Keratinocyte (primary cell): ENCODE data around the gene DGCR6L. TPM values are rescaled to one million over a fixed set of nuclear protein-coding genes. Genes with fewer than 3 reads are reported as not detected.
"Not testable (repeated sequence)": the region's sequence is repeated elsewhere in the genome, so short reads cannot be mapped to it uniquely, and the experiment has no call there.

ENCODE experiments used
- DNase-seq: peaks from one replicate; pipeline ENCODE4 v3.0.0-alpha.2; 2011; ENCODE audit warnings: low read depth, missing footprints, low spot score
- FAIRE-seq: peaks from 2 replicates; lab custom pipeline; 2011; peaks lifted over from hg19 to GRCh38; lab: Jason Lieb, UNC
- H2AFZ ChIP-seq: 2 replicates; pipeline ENCODE4 v1.6.0; 2012; ENCODE audit warnings: low read length, control low read depth, inconsistent platforms; ENCODE audit not compliant: control insufficient read depth
- H3K27ac ChIP-seq: 2 replicates; pipeline ENCODE4 v1.5.1; 2011; ENCODE audit warnings: low read length; ENCODE audit not compliant: control insufficient read depth, insufficient read depth
- H3K27me3 ChIP-seq: 3 replicates; pipeline ENCODE4 v1.6.0; 2011; ENCODE audit warnings: low read length; ENCODE audit not compliant: control insufficient read depth, insufficient read depth; ENCODE audit errors: extremely low read depth
- H3K36me3 ChIP-seq, 2 experiments: 2 replicates in 1 of 2; 3 replicates in 1 of 2; pipeline ENCODE4 v1.5.1; 2011; ENCODE audit warnings: low read length in 2 of 2, mild to moderate bottlenecking in 1 of 2; ENCODE audit not compliant: control insufficient read depth in 2 of 2, insufficient read depth in 2 of 2; ENCODE audit errors: extremely low read depth in 1 of 2
- H3K4me1 ChIP-seq: 3 replicates; pipeline ENCODE4 v1.5.1; 2011; ENCODE audit warnings: low read length; ENCODE audit not compliant: control insufficient read depth, insufficient read depth; ENCODE audit errors: extremely low read depth
- H3K4me2 ChIP-seq: 3 replicates; pipeline ENCODE4 v1.6.0; 2011; ENCODE audit warnings: low read depth, low read length; ENCODE audit not compliant: control insufficient read depth, insufficient read depth; ENCODE audit errors: extremely low read depth
- H3K4me3 ChIP-seq, 3 experiments: fragments of 200-600 bp in 1 of 3; sonication (generic) in 1 of 3; 2 replicates in 2 of 3; 3 replicates in 1 of 3; pipeline ENCODE4 v1.5.1; 2011 to 2016; ENCODE audit warnings: low read length in 3 of 3, mild to moderate bottlenecking in 3 of 3, control low read depth in 2 of 3, inconsistent platforms in 1 of 3, low read depth in 1 of 3, mixed read lengths in 1 of 3, mixed run types in 1 of 3, moderate library complexity in 1 of 3; ENCODE audit not compliant: control insufficient read depth in 2 of 3, insufficient read depth in 2 of 3; ENCODE audit errors: extremely low read depth in 1 of 3
- H3K79me2 ChIP-seq: 2 replicates; pipeline ENCODE4 v1.6.0; 2012; ENCODE audit warnings: low read length; ENCODE audit not compliant: control insufficient read depth, insufficient read depth
- H3K9ac ChIP-seq: 3 replicates; pipeline ENCODE4 v1.6.0; 2011; ENCODE audit warnings: low read length; ENCODE audit not compliant: control insufficient read depth, insufficient read depth; ENCODE audit errors: extremely low read depth
- H3K9me1 ChIP-seq: 3 replicates; pipeline ENCODE4 v1.6.0; 2011; ENCODE audit warnings: low read length; ENCODE audit not compliant: control insufficient read depth, insufficient read depth; ENCODE audit errors: extremely low read depth
- H3K9me3 ChIP-seq: 2 replicates; pipeline ENCODE4 v1.5.1; 2012; ENCODE audit warnings: low read depth, low read length; ENCODE audit not compliant: control insufficient read depth
- H4K20me1 ChIP-seq: 3 replicates; pipeline ENCODE4 v1.6.0; 2011; ENCODE audit warnings: low read length; ENCODE audit not compliant: control insufficient read depth, insufficient read depth; ENCODE audit errors: extremely low read depth
- dilution Hi-C: fragments of 300-500 bp; cut with MboI; formaldehyde crosslinking; loops from one replicate; pipeline ENCODE4 v1.7.0; 2020; ENCODE audit warnings: low sequenced_read_pairs; ENCODE audit not compliant: extremely low pct_ligation_motif_present
- polyA plus RNA-seq, 5 experiments: library from polyadenylated mRNA; depleted of rRNA in 3 of 5; stranded (reverse) in 3 of 5; stranded (forward) in 1 of 5; unstranded in 1 of 5; fragments of >200 nt; gene quantifications; 1 replicate in 1 of 5; 2 replicates in 3 of 5; 3 replicates in 1 of 5; pipeline versions ENCODE4 v1.2.1 to v1.2.3, GENCODE V29; 2011 to 2012; ENCODE audit warnings: missing spikeins in 2 of 5, low read depth in 1 of 5, low replicate concordance in 1 of 5
- TF ChIP-seq, protein P1 (sequence below), 3 experiments: IDR thresholded peaks in 1 of 3; conservative IDR thresholded peaks in 1 of 3; optimal IDR thresholded peaks in 1 of 3; 2 replicates in 2 of 3; 3 replicates in 1 of 3; pipeline versions ENCODE3 to v1.5.1; 2011; ENCODE audit warnings: low read length in 3 of 3, mild to moderate bottlenecking in 3 of 3, moderate library complexity in 2 of 3, control low read depth in 1 of 3, inconsistent platforms in 1 of 3; ENCODE audit not compliant: insufficient read depth in 2 of 3; ENCODE audit errors: extremely low read depth in 1 of 3

Gene DGCR6L
- polyA plus RNA-seq, 1 donor (not counting 4 experiments of a cell fraction or from before 2014, with no cell fraction given), result 19.2 TPM

DNA sequence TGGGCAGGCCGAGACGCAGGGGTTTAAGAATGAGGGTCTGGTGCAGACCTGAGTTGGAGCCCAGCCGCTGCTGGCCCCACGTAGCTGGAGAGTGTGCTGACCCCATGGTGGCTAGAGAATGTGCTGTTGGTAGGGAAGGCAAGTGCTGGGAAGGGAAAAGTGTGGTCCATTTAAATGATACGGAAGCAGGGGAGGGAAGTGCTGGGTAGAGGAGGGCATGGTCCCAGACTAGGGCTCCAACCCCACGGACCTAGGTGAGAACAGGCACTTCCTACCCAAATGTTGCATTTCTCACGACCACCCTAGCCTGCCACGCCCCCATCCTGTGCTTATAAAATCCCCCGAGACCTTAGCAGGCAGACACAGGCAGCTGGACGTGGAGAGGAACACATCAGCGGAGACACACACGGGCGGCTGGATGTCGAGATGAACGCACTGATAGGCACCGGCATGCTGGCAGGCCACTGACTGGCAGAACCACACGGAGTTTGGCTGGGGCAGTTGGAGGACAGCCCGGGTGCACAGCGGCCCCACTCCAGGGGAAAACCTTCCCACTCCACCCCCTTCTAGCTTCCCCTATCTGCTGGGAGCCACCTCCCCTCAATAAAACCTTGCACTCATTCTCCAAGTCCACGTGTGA, 33.0 kb downstream of the DGCR6L start:
- H3K4me1 ChIP-seq, H3K4me2 ChIP-seq, dilution Hi-C loops, H3K27ac ChIP-seq, H3K36me3 ChIP-seq, DNase-seq, H3K9me3 ChIP-seq, H2AFZ ChIP-seq, H3K4me3 ChIP-seq, H3K79me2 ChIP-seq, H3K9me1 ChIP-seq, H3K9ac ChIP-seq, H4K20me1 ChIP-seq: not testable (repeated sequence)
- peak; percentile 52 for FAIRE-seq
- peaks cover 15% of the 10 kb centered on the region for H3K27me3 ChIP-seq

DNA sequence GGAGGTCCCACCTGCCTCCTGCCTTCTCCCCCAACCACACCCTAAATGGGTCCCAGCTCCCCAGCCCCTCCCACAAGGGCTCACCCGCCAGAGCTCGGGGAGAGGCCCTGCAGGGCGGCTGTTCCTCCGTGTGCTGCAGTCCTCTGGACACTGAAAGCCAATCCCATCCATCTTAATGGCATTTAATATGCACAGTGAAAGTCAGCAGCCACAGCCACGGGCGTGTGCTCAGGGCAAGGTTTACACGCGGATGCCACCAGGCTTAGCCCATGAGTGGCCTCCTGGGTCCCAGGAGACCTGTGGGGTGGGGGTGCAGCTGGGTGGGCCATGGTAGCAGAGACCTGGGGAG, 33.6 kb downstream of the DGCR6L start:
- H3K36me3 ChIP-seq, H3K4me2 ChIP-seq, dilution Hi-C loops, FAIRE-seq, H3K9ac ChIP-seq, H3K79me2 ChIP-seq, H2AFZ ChIP-seq, H3K4me3 ChIP-seq, H3K9me3 ChIP-seq, H4K20me1 ChIP-seq, H3K4me1 ChIP-seq, H3K9me1 ChIP-seq, DNase-seq, H3K27ac ChIP-seq: not testable (repeated sequence)
- peaks cover 11% of the 10 kb centered on the region for H3K27me3 ChIP-seq

DNA sequence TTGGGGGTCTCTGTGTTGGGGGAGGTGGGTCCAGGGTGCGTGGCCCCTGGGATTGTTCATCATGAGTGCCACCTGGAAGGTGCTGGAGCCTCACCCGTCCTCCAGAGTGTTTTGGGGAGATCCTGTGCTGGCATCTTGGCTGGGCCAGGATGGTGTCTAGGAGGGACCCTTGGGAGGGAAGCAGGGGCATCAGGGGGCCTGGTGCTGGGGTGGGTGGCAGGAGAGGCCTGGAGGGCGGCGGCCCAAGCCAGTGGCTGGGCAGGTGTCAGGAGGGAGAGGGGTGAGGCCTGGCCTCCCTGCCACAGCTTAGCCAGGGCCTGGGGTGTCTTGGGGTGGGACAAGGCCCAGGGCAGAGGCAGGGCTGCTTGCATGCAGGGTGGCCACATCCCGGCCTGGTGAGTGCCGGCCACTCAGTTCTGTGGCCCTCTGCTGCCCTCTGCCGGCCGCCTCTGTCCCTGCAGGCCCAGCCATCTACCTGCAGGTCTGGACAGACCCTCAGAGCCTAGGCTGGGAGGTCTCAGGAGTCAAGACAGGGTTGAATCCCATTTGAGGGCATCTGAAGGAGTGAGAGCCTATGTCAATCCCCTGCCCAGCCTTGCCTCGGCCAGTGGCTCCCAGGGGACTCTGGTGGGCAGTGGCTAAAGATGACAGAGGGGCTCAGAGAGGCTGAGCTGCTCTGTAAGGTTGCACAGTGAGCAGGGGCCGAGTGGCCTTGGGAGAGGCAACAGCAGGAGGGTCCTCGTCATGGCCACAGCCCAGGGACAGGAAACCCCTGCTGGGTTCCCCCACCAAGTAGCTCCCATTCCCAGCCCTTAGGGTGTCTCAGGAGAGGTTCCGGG, 34.2 kb downstream of the DGCR6L start:
- H3K27ac ChIP-seq, H3K4me1 ChIP-seq, H4K20me1 ChIP-seq, H3K9me1 ChIP-seq, H3K79me2 ChIP-seq, H3K9ac ChIP-seq, DNase-seq, H3K4me2 ChIP-seq, H2AFZ ChIP-seq, H3K4me3 ChIP-seq, H3K36me3 ChIP-seq, H3K9me3 ChIP-seq, dilution Hi-C loops: not testable (repeated sequence)
- peaks cover 10% of the 10 kb centered on the region for H3K27me3 ChIP-seq
- TF ChIP-seq, protein P1, sequence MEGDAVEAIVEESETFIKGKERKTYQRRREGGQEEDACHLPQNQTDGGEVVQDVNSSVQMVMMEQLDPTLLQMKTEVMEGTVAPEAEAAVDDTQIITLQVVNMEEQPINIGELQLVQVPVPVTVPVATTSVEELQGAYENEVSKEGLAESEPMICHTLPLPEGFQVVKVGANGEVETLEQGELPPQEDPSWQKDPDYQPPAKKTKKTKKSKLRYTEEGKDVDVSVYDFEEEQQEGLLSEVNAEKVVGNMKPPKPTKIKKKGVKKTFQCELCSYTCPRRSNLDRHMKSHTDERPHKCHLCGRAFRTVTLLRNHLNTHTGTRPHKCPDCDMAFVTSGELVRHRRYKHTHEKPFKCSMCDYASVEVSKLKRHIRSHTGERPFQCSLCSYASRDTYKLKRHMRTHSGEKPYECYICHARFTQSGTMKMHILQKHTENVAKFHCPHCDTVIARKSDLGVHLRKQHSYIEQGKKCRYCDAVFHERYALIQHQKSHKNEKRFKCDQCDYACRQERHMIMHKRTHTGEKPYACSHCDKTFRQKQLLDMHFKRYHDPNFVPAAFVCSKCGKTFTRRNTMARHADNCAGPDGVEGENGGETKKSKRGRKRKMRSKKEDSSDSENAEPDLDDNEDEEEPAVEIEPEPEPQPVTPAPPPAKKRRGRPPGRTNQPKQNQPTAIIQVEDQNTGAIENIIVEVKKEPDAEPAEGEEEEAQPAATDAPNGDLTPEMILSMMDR (optimal IDR thresholded peaks at IDR 0.05 in 1 of 3, IDR thresholded peaks at IDR 0.05 in 1 of 3, conservative IDR thresholded peaks at IDR 0.05 in 1 of 3; ENCODE audit: extremely low read depth in 1 of 3, insufficient read depth in 2 of 3, low read length in 3 of 3), result peak; percentile 63 to 88 (median 70)
- FAIRE-seq, result peak; percentile 63
